RKO (cell line): ENCODE measurements around the gene TSKS.
"Not testable (repeated sequence)": the region's sequence is repeated elsewhere in the genome, so short reads cannot be mapped to it uniquely, and the experiment has no call there.

Experiments
- DNase-seq: peaks from one replicate; pipeline ENCODE4 v3.0.0-alpha.2; 2016; ENCODE audit warnings: low spot score

TSKS gene

DNA sequence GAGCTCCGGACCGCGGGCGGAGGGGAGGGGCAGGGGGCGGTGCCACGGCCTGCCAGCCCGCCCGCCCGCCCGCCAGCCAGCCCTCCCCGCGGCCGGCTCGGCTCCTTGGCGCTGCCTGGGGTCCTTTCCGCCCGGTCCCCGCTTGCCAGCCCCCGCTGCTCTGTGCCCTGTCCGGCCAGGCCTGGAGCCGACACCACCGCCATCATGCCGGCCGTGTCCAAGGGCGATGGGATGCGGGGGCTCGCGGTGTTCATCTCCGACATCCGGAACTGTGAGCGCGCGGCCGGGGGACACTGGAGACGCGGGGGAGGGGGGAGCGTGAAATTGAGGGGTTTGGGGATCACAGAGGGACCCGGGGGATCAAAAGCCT, 3.8 kb upstream of the TSKS start, which contains the start of gene AP2A1:
Gene AP2A1, plus strand, starts transcription at position 72 of the 370 bp plus-strand sequence. Its CDS starts 133 bp downstream, at position 205.
- no peak for DNase-seq

DNA sequence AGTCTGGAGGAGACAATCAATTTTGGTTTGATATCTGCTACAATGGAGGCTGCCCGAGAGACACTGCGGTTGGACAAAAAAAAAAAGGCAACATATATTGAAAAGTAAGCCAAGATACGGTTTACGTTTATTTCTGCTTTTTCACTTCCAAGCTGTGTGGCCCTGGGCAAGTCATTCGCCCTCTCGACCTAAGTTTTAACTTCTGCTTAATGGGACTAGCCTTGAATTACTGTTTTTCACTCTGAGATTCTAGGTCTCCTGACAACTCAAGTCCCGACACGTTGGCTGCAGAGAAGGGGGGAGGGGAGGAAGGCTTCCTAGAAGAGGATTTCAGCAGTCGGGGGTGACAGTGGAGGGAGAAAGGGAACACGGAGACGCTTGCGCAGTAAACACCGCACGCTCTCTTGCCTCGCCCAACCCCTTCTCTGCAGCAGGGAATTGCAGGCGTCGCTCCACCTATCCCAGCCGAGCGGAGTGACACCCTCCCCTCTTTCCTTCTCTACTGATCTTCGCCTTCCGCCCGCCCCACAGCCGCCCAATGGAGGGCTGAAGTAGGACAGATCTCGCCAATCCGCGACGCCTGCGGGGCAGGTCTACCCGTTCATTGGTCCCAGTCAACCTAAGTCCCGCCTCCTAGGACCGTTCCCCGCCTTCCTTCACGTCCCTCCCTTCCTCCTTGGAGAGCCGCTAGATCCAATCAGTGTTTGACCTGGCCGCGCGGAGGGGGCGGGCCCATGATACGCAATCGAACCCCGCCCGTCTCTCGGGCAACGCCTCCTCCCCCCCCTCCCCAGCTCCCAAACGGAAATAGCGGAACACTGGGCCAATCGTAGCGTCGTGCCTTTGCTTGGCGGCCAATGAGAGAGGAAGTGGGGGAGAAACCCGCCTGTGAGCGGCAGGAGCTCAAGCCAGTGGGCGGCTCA, 3.2 kb upstream of the TSKS start:
- DNase-seq, result peak; percentile 99

DNA sequence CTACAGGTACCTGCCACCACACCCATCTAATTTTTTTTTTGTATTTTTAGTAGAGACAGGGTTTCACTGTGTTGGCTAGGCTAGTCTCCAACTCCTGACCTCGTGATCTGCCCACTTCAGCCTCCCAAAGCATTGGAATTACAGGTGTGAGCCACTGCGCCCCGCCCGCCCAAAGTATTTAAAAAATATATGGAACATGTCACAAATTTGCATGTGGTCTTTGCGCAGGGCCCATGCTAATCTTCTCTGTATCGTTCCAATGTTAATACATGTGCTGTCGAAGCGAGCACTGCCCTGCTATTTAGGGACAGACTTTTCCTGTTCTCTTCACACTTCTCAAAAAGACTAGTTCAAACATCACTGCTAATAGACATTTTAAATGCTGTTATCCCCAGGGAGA, 1.2 kb upstream of the TSKS start:
- DNase-seq, result no peak

DNA sequence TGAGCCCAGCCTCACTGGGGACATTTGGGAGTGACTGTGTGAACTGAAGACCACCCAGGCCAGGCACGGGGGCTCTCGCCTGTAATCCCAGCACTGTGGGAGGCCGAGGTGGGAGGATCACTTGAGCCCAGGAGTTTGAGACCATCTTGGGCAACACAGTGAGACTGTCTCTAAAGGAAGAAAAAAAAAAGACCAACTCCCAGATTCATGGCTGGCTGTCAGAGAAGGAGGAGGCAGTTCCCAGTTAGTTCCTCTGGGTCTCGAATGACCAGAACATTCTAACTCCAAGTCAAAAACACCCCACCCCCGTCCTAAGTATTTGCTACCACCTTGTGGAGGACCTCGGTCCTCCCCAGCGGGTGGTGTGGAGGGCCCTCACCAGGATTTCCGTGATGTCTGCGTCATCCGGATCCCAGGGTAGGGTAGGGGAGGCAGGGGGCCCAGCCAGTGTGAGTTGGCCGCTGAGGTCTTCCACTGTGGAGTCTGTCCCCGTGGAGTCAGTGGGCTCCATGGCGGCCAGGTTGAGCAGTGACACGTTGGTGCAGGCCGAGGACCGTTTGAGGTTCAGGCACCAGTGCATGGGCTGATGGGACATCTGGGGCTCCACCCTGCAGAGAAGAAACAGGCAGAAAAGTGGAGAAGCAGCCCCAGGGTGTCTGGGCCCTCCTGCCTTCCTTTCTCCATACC, 1.3 kb downstream of the TSKS start:
- no peak for DNase-seq

DNA sequence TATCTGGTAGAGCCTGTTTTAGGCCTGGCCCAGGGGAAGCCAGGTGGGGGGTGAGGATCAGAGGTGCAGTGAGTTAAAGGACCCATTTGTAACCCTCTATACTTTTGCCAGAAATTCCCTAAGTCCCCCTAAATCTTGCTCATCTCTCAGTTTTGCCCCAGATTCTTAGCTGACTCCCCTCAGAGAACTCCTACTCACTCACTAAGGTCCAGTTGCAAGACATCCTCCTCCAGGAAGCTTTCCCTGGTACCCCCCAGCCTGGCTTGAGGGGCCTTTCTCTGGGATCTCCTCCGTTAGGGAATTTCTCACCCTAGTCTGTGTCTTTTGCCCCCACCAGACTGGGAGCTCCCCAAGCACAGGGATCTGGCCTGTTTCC, 1.9 kb downstream of the TSKS start:
- DNase-seq, result no peak

DNA sequence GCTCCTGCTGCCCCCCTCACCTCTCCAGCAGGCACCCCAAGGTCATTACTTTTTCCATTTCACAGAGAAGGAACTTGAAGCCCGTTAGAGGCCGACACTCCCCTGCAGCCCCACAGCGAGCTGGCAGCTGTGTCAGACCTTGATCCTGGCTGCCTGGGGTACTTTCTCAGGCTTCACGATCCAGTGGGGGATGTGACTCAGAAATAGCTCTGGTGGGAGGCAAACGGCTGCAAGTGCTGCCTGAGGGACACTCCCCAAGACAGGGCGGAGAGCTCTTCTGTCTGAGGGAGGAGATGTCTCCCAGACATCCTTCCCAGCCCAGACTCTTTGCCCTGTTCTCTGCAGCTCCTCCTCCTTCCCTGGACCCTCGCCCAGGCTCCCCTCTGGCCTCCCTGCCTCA, 4.8 kb downstream of the TSKS start:
- DNase-seq, result no peak

DNA sequence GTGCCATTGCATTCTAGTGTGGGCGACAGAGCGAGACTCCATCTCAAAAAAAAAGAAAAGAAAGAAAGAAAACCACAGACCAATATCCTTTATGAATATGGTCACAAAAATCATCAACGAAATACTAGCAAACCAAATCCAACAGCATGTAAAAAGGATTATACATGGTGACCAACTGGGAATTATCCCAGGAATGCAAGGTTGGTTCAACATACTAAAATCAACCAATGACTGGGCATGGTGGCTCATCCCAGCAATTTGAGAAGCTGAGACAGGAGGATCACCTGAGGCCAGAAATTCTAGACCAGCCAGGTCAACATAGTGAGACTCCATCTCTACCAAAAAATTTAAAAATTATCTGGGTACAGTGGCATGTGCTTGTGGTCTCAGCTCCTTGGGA, 7.2 kb downstream of the TSKS start:
- no peak for DNase-seq

DNA sequence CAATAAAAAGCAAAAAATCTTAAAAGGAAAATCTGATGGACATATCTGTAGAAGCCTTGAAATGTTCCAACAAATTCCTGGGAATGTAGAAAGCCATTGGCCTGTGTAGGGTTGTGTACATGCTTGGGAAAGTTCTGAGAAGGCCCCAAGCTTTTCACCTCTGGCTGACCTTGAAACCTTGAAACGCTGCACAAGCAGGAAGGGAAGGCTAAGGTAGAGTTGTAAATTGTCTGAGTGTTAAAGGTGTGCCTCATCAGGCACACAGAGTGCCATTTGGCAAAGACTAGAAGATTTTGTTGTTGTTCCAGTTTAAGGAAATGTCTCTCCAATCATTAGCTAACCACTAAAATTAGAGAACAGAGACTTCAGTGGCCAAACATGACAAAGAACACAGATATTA, 10.4 kb downstream of the TSKS start:
- no peak for DNase-seq

DNA sequence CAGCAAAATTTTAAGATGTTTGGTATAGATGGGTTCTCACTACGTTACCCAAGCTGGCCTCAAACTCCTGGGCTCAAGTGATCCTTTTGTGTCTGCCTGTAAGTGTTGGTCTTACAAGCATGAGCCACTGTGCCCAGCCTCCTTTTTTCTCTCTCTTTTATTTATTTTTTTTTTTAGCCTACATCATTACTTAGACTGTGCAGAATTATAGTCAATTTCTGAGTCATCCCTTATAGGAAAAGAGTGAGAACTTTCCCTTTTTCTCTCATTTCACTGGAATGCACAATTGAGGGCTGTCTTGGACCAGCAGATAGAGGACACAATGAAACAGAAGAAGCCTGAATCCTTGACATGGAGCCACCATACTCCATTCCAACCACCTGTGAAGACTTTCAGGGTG, 13.3 kb downstream of the TSKS start:
- no peak for DNase-seq

DNA sequence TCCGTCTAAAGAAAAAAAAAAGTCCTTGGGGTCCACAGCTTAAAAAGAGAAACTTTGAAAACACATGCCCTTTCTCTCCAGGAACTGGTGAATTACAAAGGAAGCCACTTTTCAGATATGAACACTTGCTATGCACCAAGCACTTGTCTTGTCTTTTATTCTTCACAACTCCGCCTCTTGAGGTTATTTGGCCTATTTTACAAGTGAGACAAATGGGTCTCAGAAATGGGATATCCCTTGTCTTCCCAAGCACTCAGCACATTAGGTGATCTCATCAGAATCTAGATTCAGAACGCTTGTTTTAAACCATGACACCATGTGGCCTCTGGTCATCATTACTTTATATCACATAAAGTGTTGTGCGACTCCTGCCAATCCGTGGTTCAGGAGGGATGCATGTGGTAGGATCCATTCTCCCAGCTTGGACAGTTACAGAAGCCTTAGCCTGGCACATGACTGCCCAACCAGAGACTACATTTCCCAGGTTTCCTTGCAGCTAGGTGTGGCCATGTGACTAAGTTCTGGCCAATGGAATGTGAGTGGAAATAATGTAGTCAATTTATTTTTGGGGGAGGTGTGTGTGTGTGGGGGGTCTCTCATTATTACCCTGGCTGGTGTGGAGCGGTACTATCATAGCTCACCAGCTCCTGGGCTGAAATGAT, 13.9 kb downstream of the TSKS start:
- DNase-seq, result no peak

DNA sequence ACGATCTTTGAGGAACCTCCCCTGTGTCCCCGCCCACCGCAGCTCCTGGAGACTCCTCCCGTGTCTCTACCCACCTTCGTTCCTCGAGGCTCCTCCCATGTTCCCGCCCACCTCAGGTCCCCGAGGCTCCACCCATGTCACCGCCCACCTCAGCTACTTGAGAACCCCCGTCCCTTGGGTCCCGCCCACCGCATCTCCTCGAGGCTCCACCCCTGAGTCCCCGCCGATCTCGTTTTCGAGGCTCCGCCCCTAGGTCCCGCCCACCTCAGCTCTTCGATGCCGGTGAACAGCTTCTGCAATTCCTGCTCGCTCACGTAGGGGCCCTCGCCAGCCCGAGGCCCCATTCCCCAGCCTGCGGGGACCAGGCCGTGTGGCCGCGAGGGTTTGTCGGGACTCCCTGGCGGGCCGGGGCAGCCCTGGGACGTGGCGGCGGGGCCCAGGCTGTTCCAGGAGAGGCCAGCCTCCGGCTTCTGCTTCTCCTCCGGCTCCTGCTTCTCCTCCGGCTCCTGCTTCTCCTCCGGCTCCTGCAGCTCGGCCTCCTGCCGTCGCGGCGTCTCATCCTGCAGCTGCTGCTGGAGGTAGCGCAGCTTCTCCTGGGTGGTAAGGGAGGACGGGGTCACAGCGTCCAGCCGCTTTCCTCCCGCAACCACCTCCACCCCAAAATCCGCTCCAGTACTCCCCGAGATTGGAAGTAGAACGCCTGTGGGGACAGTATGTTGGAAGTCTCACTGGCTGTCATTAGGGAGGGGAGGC, 16.7 kb downstream of the TSKS start:
- DNase-seq, result no peak

DNA sequence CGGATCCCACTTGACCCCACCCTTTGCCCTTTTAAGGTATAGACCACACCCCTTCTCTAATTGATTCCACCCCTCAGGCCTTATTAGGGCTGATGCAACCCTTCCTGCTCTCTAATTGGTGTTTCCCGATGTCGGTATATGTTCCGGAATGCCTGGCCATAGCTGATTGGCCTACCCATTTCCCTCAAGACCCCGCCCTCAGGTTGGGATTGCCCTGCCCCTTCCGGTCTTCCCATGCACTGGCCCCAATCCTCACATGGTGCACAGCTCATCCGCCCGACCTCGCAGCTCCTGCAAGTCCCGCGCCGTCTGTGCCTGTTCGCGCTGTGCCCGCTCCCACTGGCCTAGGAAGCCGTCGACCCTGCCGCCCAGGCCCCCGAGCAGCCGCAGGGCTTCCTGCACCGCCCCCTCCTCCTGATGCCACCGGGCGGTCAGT, 18.1 kb downstream of the TSKS start:
- DNase-seq, result no peak

DNA sequence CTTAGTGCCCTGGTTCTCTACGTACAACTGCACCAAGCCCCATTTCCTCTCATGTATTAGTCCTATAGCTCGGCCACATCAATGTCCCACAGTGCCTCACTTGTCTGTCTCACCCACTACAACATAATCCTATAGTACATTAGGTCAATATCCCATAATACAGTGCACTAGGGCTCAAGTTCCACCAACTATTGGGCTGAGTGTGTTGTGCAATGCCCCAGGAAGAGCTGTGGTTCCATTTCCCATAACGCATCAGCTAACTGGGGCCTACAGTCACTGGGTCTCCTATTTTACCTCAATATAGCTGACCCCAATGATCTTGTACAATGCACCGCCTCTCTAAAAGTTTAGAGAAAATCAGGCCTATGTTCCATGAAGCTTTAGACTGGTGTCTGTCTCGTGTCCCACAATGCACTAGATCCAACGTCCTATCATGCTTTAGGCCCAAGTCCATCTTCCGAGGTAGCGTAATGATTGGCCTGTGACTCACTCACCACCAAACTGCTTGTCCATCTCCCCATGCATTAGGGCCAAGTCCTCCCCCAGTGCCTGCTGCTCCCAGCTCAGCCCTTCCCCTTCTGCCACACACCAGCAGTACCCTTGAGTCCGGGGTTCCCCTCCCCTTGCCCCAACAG, 21.8 kb downstream of the TSKS start:
- DNase-seq, result peak; percentile 48

DNA sequence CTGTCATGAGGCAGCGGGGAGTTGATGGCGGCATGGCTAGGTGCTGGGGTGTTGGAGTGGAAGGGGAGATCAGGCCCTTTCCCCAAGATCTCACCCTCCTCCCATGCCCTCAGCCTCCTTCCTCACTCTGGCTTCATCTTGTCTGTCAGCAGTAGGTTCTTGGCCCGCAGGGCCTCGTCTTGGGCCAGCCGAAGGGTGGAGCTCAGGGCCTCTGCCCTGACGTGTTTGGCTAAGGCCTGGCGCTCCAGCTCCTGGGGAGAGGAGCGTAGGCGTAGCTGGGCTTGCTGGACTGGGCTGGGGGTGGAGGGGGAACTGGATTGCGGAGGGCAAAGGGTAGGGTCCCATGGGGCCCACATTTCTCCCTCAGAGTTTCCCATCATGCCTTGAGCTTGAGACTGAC, 23.2 kb downstream of the TSKS start:
- no peak for DNase-seq

DNA sequence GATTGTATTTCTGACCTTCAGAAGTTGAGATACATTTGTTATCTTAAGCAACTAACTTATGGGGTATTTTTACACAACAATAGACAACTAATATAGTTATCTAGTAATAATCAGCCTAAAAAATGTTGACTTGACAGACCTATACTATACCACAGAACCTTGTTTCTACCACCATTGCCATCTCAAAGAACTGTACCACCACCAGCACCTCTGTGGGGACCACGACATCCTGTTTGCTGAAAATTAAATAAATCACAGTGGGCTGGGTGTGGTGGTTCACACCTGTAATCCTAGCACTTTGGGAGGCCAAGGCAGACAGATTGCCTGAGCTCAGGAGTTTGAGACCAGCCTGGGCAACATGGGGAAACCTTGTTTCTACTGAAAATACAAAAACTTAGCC, 24.0 kb downstream of the TSKS start:
- no peak for DNase-seq

DNA sequence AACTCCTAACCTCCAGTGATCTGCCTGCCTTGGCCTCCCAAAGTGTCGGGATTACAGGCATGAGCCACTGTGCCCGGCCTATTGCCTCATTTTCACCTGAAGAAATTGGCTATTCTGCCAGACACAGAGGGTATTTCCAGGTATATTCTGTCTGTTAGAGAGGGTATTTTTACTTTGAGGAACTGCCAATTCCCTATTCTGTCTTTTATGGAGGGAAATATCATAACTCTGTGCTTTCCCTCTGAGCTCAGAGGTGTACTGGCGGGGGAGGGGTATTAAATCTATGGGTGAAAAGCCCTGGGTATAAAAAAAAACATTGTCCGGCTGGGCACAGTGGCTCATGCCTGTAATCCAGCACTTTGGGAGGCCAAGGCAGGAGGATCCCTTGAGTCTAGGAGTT, 24.8 kb downstream of the TSKS start:
- no peak for DNase-seq

DNA sequence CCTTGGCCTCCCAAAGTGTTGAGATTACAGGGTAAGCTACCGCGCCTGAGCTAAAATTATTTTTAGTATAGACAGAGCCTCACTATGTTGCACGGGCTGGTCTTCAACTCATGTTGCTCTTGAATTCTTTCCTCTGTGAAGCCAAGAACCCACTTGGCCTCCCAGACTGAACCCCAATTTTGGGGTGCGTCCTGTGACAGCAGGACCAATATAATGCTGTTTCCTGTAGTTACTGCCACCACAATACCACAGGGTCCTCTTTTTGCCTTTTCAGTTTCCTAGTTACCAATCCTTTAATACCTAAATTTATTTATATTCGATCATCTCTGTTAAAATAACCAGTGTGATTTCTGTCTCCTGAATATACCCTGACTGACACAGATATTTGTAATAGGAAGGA, 32.9 kb downstream of the TSKS start:
- DNase-seq, result no peak

DNA sequence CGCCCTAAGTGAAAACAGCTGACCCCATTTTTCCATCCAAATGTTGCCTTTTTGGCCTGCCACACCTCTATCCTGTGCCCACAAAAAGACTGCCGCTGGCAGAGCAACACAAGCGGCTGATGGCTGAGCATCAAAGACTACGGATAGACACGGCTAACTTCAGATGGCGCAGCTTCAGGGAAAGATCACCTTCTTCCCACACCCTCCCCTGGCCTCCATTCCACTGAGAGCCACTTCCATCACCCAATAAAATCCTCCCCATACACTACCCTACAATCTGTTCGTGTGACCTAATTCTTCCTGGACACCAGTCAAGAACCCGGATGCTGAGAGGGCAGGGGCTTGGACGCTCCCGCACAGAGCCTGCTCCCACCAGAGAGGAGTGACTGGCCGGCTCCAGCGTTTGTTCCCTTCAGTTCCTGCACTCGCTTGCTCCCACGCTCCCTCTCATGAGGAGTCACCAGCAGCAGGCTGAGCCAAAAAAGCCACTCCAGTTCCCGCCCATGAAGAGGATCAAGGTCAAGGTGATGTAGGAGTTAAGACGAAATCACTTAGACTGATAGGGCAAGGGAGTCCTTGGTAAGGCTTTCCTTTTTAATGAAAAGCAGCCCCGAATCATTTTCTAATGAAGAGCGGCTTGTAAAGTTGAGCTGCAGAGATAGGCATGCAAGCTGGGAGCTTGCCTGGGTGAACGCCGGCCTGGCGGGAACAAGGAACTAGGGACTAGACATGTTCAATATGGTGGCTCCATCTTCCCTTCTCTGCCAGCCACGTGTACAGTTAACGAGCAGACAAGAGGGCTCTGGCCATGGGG, 35.7 kb downstream of the TSKS start:
- no peak for DNase-seq

DNA sequence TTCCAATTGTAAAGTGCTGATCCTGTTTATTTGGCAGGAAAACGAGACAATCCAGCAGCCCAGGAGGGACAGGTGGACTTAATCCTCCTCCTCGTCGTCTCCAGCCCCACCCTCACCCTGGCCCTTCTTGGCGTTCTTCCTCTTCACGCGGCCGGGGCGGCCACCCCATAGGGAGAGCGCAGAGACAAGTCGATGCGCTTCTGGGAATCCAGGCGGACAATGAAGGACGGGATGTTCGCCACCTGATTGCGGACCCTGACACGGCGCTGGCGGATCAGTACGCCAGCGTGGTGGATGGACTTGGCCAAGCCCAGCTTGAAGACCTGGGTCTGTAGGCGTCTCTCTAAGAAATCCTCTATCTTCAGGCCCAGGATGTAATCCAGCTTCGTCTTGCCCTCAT, 43.7 kb downstream of the TSKS start:
- DNase-seq, result not testable (repeated sequence)

DNA sequence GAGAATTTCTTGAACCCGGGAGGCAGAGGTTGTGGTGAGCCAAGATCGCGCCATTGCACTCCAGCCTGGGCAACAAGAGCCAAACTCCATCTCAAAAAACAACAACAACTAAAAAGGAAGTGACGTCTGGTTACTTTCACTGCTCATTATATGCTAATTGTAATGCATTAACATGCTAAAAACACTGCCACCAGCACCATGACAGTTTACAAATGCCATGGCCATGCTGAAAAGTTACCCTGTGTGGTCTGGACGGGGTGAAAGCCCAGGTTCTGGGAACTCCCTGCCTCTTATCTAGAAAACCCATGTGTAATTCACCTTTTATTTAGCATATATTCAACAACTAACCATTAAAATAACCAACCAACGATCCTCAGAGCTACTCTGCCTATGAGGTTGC, 44.1 kb downstream of the TSKS start:
- no peak for DNase-seq

DNA sequence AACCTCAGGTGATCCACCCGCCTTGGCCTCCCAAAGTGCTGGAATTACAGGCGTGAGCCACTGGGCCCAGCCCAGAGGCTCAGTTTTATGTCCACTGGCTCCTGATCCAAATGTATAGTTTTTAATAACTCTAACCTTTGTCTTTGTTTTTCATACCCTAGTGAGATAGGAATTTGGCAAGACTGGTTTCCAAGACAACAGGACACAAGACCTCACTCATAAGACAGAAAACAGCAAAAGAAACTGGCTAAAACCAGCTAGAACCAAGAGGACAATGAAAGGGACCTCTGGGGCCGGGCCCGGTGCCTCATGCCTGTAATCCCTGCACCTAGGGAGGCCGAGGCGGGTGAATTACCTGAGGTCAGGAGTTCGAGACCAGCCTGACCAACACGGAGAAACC, 44.6 kb downstream of the TSKS start:
- no peak for DNase-seq
